ENCODE data around the gene LEAP2. TPM values are rescaled to one million over a fixed set of nuclear protein-coding genes. Genes with fewer than 3 reads are reported as not detected.

Gene LEAP2
- total RNA-seq, 1 donor from 2014 or later: 3.6 TPM

- Histone ChIP-seq H3K9me3 (ENCODE audit: low read depth) (no peaks in the 10 kb centered on the region), H3K4me3 (no peak overlapping the region), H3K9ac (no peak overlapping the region), H3K27me3 (no peaks in the 10 kb centered on the region), H3F3A (ENCODE audit: low read depth) (no peaks in the 10 kb centered on the region), H2AFZ (replicated peaks) (no peak overlapping the region), H3K36me3 (no peaks in the 10 kb centered on the region), H3K27ac (no peak overlapping the region), H3K79me2 (ENCODE audit: low read depth) (no peaks in the 10 kb centered on the region), H3K4me1 (peaks cover 8% of the 10 kb centered on the region), H4K20me1 (ENCODE audit: low read depth) (no peaks in the 10 kb centered on the region), H3K4me2 (no peak overlapping the region)
- no peaks in the 10 kb centered on the region for H3K9me3 Mint-ChIP-seq
- H3K27ac Mint-ChIP-seq: no peak overlapping the region
- H3K4me3 Mint-ChIP-seq: no peak overlapping the region
- peaks cover 8% of the 10 kb centered on the region for H3K4me1 Mint-ChIP-seq
- no peaks in the 10 kb centered on the region for H3K36me3 Mint-ChIP-seq
- peaks cover 8% of the 10 kb centered on the region for H3K27me3 Mint-ChIP-seq (ENCODE audit: insufficient read depth, low read depth)
- no peak for TF ChIP-seq EZH2 (IDR thresholded peaks at IDR 0.05)
- DNase-seq (ENCODE audit: low spot score): no peak
Measured at GRCh38 chr5:132841305-132841704, 32.2 kb upstream of the LEAP2 start.

GRCh38 chr5:132848270-132848669 is 25.2 kb upstream of the LEAP2 start:
- H3K36me3 Mint-ChIP-seq: no peaks in the 10 kb centered on the region
- peaks cover 8% of the 10 kb centered on the region for H3K27me3 Mint-ChIP-seq (ENCODE audit: insufficient read depth, low read depth)
- Histone ChIP-seq H3K27ac (no peak overlapping the region), H3K27me3 (no peaks in the 10 kb centered on the region), H3K9me3 (ENCODE audit: low read depth) (no peaks in the 10 kb centered on the region), H3K4me2 (no peak overlapping the region), H3K79me2 (ENCODE audit: low read depth) (no peaks in the 10 kb centered on the region), H3K36me3 (no peaks in the 10 kb centered on the region), H3K4me1 (no peaks in the 10 kb centered on the region), H3F3A (ENCODE audit: low read depth) (no peaks in the 10 kb centered on the region), H3K4me3 (no peak overlapping the region), H4K20me1 (ENCODE audit: low read depth) (no peaks in the 10 kb centered on the region), H3K9ac (no peak overlapping the region), H2AFZ (replicated peaks) (no peak overlapping the region)
- DNase-seq (ENCODE audit: low spot score): no peak
- H3K4me3 Mint-ChIP-seq: no peak overlapping the region
- H3K9me3 Mint-ChIP-seq: no peaks in the 10 kb centered on the region
- TF ChIP-seq EZH2phosphoT487 (IDR thresholded peaks at IDR 0.05) (no peak), CTCF (IDR thresholded peaks at IDR 0.05) (no peak), EZH2 (IDR thresholded peaks at IDR 0.05) (no peak)
- no peak overlapping the region for H3K27ac Mint-ChIP-seq
- H3K4me1 Mint-ChIP-seq: no peaks in the 10 kb centered on the region

GRCh38 chr5:132849347-132849746 is 24.1 kb upstream of the LEAP2 start:
- Mint-ChIP-seq H3K9me3 (no peaks in the 10 kb centered on the region), H3K4me3 (no peak overlapping the region), H3K36me3 (no peaks in the 10 kb centered on the region), H3K27ac (no peak overlapping the region), H3K4me1 (no peaks in the 10 kb centered on the region), H3K27me3 (ENCODE audit: insufficient read depth, low read depth) (peaks cover 4% of the 10 kb centered on the region)
- Histone ChIP-seq H3K9me3 (ENCODE audit: low read depth) (no peaks in the 10 kb centered on the region), H3K36me3 (no peaks in the 10 kb centered on the region), H4K20me1 (ENCODE audit: low read depth) (no peaks in the 10 kb centered on the region), H3K4me2 (no peak overlapping the region), H3K4me3 (no peak overlapping the region), H3K9ac (no peak overlapping the region), H3F3A (ENCODE audit: low read depth) (no peaks in the 10 kb centered on the region), H3K79me2 (ENCODE audit: low read depth) (no peaks in the 10 kb centered on the region), H3K27me3 (no peaks in the 10 kb centered on the region), H2AFZ (replicated peaks) (no peak overlapping the region), H3K27ac (no peak overlapping the region), H3K4me1 (no peaks in the 10 kb centered on the region)
- no peak for DNase-seq (ENCODE audit: low spot score)
- no peak for TF ChIP-seq EZH2phosphoT487 (IDR thresholded peaks at IDR 0.05)
- no peak for TF ChIP-seq EZH2 (IDR thresholded peaks at IDR 0.05)

- Mint-ChIP-seq H3K27me3 (ENCODE audit: insufficient read depth, low read depth) (peaks cover 4% of the 10 kb centered on the region), H3K27ac (no peak overlapping the region)
Measured at GRCh38 chr5:132850066-132850465, 23.4 kb upstream of the LEAP2 start.

More at GRCh38 chr5:132850066-132850465, 23.4 kb upstream of the LEAP2 start:
- Histone ChIP-seq H3K27me3 (no peaks in the 10 kb centered on the region), H3K9ac (no peak overlapping the region), H3K9me3 (ENCODE audit: low read depth) (no peaks in the 10 kb centered on the region), H3K4me2 (no peak overlapping the region), H3K4me1 (no peaks in the 10 kb centered on the region), H3K79me2 (ENCODE audit: low read depth) (no peaks in the 10 kb centered on the region), H4K20me1 (ENCODE audit: low read depth) (no peaks in the 10 kb centered on the region), H3K36me3 (no peaks in the 10 kb centered on the region), H3F3A (ENCODE audit: low read depth) (no peaks in the 10 kb centered on the region), H3K4me3 (no peak overlapping the region), H2AFZ (replicated peaks) (no peak overlapping the region), H3K27ac (no peak overlapping the region)
- H3K9me3 Mint-ChIP-seq: no peaks in the 10 kb centered on the region
- H3K36me3 Mint-ChIP-seq: no peaks in the 10 kb centered on the region
- no peak for DNase-seq (ENCODE audit: low spot score)
- no peak overlapping the region for H3K4me3 Mint-ChIP-seq
- no peaks in the 10 kb centered on the region for H3K4me1 Mint-ChIP-seq
- TF ChIP-seq EZH2phosphoT487 (IDR thresholded peaks at IDR 0.05) (no peak), EZH2 (IDR thresholded peaks at IDR 0.05) (no peak), CTCF (IDR thresholded peaks at IDR 0.05) (no peak)
